Liver (tissue), 2 donors: ENCODE results near the gene SCD5.

Experiments used
- TF ChIP-seq, protein P1 (sequence below): fragments of 150-350 bp; IDR thresholded peaks from 2 replicates; pipeline ENCODE4 v1.5.1; 2017; ENCODE audit warnings: improper control_type of control experiment, low read depth, low read length; ENCODE audit not compliant: missing input control
- TF ChIP-seq, protein P2 (sequence below): IDR thresholded peaks from 2 replicates; pipeline ENCODE4 v1.6.1; 2016; ENCODE audit warnings: antibody characterized with exemption
- donor health status: healthy.

GRCh38 chr4:82698412-82698811, 100.2 kb downstream of the SCD5 start:
- TF ChIP-seq, protein P1, sequence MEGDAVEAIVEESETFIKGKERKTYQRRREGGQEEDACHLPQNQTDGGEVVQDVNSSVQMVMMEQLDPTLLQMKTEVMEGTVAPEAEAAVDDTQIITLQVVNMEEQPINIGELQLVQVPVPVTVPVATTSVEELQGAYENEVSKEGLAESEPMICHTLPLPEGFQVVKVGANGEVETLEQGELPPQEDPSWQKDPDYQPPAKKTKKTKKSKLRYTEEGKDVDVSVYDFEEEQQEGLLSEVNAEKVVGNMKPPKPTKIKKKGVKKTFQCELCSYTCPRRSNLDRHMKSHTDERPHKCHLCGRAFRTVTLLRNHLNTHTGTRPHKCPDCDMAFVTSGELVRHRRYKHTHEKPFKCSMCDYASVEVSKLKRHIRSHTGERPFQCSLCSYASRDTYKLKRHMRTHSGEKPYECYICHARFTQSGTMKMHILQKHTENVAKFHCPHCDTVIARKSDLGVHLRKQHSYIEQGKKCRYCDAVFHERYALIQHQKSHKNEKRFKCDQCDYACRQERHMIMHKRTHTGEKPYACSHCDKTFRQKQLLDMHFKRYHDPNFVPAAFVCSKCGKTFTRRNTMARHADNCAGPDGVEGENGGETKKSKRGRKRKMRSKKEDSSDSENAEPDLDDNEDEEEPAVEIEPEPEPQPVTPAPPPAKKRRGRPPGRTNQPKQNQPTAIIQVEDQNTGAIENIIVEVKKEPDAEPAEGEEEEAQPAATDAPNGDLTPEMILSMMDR, result no peak
- TF ChIP-seq, protein P2, sequence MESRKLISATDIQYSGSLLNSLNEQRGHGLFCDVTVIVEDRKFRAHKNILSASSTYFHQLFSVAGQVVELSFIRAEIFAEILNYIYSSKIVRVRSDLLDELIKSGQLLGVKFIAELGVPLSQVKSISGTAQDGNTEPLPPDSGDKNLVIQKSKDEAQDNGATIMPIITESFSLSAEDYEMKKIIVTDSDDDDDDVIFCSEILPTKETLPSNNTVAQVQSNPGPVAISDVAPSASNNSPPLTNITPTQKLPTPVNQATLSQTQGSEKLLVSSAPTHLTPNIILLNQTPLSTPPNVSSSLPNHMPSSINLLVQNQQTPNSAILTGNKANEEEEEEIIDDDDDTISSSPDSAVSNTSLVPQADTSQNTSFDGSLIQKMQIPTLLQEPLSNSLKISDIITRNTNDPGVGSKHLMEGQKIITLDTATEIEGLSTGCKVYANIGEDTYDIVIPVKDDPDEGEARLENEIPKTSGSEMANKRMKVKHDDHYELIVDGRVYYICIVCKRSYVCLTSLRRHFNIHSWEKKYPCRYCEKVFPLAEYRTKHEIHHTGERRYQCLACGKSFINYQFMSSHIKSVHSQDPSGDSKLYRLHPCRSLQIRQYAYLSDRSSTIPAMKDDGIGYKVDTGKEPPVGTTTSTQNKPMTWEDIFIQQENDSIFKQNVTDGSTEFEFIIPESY, result no peak
